GM18517 (cell line): ENCODE measurements around the gene CADM1.
"Not testable (repeated sequence)": the region's sequence is repeated elsewhere in the genome, so short reads cannot be mapped to it uniquely, and the experiment has no call there.

Experiments used
- ATAC-seq: cut with Tn5 transposase; IDR thresholded peaks from one replicate; pipeline ENCODE4 v1.9.1; 2021; ENCODE audit warnings: mild to moderate bottlenecking, moderate library complexity; ENCODE audit not compliant: unreplicated experiment

The CADM1 gene

DNA sequence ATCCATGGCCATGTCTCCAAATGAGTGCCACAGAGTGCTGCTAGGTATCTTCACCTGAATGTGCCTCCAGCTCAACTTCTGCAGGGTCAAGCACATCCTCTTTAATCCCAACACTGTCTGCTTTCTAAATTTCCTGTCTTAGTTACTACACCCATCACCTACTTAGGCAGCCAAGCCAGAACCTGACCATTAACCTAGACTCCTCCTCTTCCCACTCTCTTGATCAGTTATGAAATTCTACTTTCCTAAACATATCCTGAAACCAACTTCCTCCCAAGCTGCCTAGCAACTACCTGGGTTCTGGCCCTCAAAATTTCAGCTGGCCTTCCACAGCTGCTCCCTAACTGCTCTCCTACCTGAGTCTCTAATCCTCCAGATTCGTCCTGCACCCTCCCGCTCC lies 22.7 kb downstream of the CADM1 start:
- ATAC-seq: no peak

GRCh38 chr11:115480611-115481010 lies 23.6 kb downstream of the CADM1 start:
- no peak for ATAC-seq

- no peak for ATAC-seq
Measured at GRCh38 chr11:115477410-115477809, 26.8 kb downstream of the CADM1 start.

DNA sequence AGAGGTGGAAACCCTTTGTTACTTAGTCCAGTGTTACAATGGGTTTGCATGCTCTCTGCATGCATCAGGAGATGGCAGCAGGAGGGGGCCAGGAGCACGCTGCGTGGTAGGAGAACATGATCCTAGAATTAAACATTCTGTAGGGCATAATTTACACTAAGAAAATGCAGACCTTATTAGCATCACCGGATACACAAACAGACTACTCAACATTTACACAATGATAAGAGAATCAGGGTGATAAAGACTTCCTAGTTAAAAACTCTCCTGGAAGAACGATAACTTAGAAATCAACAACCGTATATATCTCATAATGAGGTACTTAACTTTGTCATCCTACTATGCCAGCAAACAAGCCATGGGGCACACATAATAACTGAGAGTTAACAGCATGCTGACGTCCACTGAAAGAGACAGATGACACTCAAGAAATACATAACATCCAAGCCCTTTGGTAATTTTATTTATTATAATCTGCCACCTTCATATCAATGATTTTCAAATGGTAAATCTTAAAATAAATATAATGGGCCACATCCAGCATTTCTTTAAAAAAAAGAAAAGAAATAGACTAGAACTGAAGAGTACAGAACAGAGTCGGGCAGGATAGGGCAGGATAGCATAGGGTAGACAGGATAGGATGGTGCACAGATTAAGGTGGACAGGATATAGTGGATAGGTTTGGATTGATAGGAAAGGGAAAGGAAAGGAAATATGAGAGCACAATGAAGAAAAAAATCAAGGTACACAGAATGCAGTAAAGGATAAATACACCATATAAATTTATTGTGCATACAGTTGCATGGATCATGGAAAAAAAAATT lies 27.5 kb downstream of the CADM1 start:
- no peak for ATAC-seq

DNA sequence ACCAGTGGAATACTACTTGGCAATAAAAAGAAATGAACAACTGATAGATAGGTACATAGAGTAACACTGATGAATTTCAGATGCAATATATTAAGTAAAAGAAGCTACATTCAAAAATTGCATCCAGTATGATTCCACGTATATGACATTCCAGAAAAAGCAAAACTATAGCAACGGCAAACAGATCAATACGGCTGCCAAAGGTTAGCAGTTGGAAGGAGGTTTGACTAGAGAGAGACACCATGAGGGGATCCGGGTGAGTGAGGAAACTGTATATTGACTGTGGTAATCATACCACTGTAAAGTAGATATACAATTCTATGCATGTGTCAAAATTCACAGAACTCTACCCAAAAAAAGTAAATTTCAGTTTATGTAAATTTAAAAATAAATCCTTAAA lies 28.7 kb downstream of the CADM1 start:
- no peak for ATAC-seq

DNA sequence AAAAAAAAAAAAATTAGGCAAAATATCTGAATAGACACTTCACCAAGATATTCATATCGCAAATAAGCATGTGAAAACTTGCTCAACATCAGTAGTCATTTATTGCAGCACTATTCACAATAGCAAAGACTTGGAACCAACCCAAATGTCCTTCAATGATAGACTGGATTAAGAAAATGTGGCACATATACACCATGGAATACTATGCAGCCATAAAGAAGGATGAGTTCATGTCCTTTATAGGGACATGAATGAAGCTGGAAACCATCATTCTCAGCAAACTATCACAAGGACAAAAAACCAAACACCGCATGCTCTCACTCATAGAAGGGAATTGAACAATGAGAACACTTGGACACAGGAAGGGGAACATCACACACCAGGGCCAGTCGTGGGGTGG lies 29.9 kb downstream of the CADM1 start:
- not testable (repeated sequence) for ATAC-seq

DNA sequence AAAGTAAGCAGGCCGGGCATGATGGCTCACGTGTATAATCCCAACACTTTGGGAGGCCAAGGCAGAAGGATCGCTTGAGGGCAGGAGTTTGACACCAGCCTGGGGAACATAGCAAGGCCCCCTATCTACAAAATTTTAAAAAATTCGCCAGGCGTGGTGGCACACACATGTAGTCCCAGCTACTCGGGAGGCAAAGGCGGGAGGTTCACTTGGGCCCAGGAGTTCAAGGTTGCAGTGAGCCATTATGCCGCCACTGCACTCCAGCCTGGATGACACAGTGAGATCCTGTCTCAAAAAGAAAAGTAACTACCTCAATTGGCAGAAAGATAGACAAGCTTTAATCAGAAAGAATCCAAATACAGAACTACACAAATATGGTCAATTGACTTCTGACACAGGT lies 31.0 kb downstream of the CADM1 start:
- ATAC-seq: no peak

GRCh38 chr11:115471367-115471766 lies 32.8 kb downstream of the CADM1 start:
- ATAC-seq: no peak

DNA sequence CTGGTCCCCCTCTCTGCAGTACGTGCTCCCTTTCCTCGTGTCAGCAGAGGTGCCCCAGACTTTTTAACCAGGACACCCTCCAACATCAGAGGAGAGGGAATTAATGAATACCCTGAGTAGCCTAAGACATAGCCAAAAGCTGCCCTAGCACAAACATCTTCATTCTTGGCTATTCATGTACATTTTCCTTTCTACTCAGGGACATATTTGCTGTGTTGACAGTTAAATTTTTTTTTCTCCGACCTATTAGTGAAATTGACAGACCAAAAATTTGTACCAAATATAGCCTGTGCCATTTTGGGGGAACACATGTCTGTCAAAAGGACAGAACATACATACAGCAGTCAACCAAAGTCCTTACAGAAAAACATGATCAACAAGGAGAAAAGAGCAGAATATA lies 33.3 kb downstream of the CADM1 start:
- no peak for ATAC-seq

DNA sequence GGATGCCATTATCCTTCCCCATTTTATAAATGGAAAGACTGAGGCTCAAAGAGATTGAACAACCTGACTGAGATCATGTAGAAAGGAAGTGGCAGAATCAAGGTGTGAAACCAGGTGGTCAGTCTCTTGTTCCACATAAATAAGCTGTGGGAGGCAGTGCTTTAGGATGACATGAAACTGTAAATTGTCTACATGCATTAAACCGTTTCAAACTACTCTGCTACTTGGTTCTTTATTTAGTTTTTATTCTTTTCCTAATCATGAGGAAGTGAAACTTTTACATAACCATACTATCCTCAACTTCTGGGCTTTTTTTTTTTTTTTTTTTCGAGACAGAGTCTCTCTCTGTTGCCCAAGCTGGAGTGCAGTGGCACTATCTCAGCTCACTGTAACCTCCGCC lies 34.9 kb downstream of the CADM1 start:
- no peak for ATAC-seq

DNA sequence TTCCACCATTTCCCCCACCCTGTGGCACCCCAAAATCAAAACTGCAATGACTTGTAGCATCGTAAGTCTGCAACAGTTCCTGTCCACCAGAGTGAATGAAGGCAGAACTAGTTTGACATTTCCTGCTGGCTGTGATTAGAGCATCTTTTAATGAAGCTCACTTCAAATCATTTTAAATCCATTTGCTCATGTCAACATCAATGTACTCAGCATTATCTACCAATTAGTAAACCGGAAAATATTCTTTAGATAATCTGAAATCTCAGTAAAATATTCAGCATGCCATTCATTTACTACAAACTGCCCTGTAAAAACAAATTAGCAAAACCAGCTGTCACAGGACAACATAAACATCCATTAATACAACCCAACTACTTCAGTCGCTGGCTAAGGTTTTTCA lies 38.1 kb downstream of the CADM1 start:
- ATAC-seq: no peak

DNA sequence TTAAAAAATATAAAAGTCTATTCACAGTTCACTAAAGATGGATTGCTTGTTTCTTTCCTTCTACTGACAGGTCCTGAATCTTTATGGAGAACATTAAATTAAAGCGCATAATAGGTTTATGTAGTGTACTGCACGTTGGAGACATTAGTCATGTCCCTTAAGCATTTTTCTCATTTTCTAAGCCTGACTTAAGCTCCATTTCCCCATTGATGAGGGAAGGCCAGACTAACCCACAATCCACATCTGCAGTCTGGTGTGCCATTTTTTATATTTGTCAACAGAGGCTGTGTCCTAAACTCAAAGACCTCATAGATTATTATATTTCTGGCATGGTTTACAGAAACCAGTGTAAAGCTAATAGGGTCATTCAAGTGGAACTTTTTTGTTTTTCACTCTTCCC lies 39.9 kb downstream of the CADM1 start:
- no peak for ATAC-seq

DNA sequence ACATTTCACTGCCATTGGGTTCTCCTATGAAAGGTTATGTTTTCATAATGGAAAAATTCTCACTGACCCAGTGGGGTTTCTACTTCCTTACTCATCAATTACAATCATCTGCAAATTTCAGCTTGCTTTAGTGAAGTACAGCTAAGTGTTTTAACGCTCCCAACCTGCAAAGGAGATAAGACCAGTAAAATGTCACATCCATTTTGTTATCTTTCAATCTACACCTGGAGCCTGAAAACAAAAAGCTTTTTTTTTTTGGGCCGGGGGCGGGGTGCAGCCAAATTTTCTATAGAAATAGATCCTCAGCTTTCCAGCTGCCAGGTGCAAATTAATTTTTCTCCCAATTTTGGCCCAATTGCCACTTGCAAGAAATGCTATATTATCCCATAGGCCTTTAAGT lies 40.6 kb downstream of the CADM1 start:
- no peak for ATAC-seq

DNA sequence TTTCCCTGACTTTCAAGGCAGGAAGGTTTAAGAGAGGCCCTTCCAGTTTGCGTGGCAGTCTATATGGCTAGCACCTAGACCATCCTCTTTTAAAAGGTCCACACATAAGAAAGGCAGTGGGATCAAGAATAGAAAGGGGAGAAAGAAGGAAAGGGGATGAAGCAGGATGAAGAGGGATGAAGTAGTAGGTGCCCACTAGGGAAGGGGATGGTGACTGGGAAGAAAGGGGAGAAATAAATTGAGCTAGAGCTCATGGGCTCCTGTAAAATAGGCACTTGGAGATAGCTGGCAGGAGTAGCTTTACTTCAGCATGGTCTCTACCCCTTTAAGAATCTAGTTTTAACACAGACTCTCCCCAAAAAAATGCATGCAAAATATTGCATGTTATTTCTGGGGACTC lies 41.5 kb downstream of the CADM1 start:
- ATAC-seq: no peak

- no peak for ATAC-seq
Measured at GRCh38 chr11:115462004-115462541, 42.1 kb downstream of the CADM1 start.

GRCh38 chr11:115460512-115460911 lies 43.7 kb downstream of the CADM1 start:
- no peak for ATAC-seq

DNA sequence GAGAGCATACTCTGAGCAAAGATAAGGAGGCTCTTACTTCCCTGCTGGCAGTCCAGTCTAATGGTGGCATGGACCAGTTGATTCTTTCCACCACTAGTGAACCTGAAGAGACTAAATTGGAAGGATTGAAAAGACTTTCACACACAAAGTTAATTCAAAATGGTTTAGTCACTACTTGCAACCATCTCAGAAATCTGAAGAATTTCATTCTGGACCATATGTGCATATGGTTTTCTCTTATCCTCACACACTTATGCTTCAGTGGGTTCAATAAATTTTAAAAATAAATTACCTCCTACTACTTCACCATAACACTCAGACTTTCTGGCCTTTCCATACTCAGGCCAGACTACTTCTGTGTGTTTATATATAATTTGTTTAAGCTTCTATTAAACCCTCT lies 44.7 kb downstream of the CADM1 start:
- no peak for ATAC-seq

GRCh38 chr11:115458877-115459276 lies 45.3 kb downstream of the CADM1 start:
- ATAC-seq: no peak

GRCh38 chr11:115456019-115456418 lies 48.2 kb downstream of the CADM1 start:
- no peak for ATAC-seq

DNA sequence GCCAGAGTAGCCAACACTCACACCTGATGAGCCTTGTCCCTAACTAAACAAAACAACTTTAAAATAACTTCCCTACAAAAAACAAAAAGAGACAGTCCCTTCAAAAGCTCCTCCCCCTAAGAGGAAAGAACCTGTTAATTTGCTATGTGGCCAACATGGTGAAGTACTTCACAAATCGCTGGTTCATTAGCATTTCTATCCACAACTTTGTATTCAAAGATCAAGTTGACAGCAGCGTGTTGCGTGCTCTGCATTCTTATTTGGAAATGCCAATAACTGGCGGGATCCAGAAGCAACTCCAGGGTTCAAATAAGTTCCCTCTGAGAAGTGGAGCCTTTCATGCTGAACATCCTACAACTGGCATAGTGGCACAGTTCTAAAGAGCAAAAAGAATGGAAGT lies 48.6 kb downstream of the CADM1 start:
- no peak for ATAC-seq

GRCh38 chr11:115454525-115454924 lies 49.7 kb downstream of the CADM1 start:
- ATAC-seq: no peak

- no peak for ATAC-seq
Measured at GRCh38 chr11:115453693-115454490, 50.3 kb downstream of the CADM1 start.
